ENCODE data around the gene CXXC4. TPM values are rescaled to one million over a fixed set of nuclear protein-coding genes. Genes with fewer than 3 reads are reported as not detected.
A peak's percentile ranks its signal among the peaks of the same experiment; 100 is the strongest.

CXXC4 gene
- polyA plus RNA-seq, 3 donors: not detected

DNA sequence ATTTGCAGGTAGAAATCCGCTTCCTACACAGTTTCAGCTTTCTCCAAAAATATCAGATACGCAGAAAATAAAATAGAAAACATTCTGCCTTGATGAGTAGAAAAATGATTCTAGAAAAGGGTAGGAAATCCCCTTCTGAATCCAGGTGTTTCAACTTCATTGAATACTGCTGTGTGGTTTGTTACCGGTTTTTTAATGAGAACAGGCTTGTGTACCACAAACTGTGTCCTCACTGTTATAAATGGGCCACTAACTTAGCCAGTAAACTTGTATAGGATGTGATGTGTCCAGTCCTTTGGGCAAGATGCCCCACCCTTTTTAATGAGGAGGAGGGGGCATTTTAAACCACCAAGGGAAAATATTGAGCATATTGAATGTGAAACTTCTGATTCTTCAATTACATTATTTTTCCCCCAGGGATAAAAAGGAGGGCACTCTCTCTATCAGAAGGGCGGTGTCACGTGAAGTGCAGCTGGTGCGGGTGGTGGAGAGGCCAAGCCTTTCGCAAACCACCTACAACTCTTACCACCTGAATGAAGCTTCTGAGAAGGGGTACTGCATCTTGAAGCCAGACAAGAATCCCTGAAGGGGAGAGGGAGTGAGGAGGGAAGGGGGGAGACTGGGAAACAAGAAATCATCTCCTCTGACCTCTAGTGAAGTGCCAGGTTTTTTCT lies 4.5 kb downstream of the CXXC4 start:
- intact Hi-C loops (cut with micrococcal nuclease): no loop called here
- peaks cover 0 to 3% of the 10 kb centered on the region in 2 donors for H3K4me1 ChIP-seq (ENCODE audit: control insufficient read depth in 1 of 2, insufficient read depth in 2 of 2, low read length in 2 of 2)
- H3K27me3 ChIP-seq (ENCODE audit: control insufficient read depth in 2 of 2, insufficient read depth in 2 of 2, low read length in 2 of 2): peaks cover 72 to 81% of the 10 kb centered on the region in 2 donors
- no CpG with 5 or more reads among the region's 7 CpGs for WGBS (ENCODE audit: insufficient coverage)
- no peak overlapping the region for H3K27ac Mint-ChIP-seq
- no peaks in the 10 kb centered on the region for H3K79me2 ChIP-seq (ENCODE audit: insufficient read depth, low read length)
- H3K27me3 Mint-ChIP-seq (ENCODE audit: low read depth in 3 of 3): peaks cover 67 to 74% (median 71%) of the 10 kb centered on the region in 3 donors
- peaks cover 0 to 36% of the 10 kb centered on the region in 2 donors for H3K9me3 ChIP-seq (replicated peaks in 1 of 2; ENCODE audit: control insufficient read depth in 1 of 2, insufficient read depth in 1 of 2, low read length in 2 of 2)
- H3K9me3 Mint-ChIP-seq: peaks cover 0 to 16% (median 6%) of the 10 kb centered on the region in 7 donors
- H3K4me3 ChIP-seq (replicated peaks in 1 of 3; ENCODE audit: low read depth in 2 of 3, low read length in 3 of 3): no peak overlapping the region
- DNase-seq: no peak
- TF ChIP-seq, protein P1, sequence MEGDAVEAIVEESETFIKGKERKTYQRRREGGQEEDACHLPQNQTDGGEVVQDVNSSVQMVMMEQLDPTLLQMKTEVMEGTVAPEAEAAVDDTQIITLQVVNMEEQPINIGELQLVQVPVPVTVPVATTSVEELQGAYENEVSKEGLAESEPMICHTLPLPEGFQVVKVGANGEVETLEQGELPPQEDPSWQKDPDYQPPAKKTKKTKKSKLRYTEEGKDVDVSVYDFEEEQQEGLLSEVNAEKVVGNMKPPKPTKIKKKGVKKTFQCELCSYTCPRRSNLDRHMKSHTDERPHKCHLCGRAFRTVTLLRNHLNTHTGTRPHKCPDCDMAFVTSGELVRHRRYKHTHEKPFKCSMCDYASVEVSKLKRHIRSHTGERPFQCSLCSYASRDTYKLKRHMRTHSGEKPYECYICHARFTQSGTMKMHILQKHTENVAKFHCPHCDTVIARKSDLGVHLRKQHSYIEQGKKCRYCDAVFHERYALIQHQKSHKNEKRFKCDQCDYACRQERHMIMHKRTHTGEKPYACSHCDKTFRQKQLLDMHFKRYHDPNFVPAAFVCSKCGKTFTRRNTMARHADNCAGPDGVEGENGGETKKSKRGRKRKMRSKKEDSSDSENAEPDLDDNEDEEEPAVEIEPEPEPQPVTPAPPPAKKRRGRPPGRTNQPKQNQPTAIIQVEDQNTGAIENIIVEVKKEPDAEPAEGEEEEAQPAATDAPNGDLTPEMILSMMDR (IDR thresholded peaks at IDR 0.05): no peak
- peak overlapping the region; percentile 68 to 75 for H3K4me3 Mint-ChIP-seq
- no peaks in the 10 kb centered on the region for H4K20me1 ChIP-seq (ENCODE audit: insufficient read depth, low read length)
- no peaks in the 10 kb centered on the region for H3K36me3 ChIP-seq (replicated peaks in 1 of 2; ENCODE audit: control insufficient read depth in 1 of 2, insufficient read depth in 2 of 2, low read length in 2 of 2)
- H3K4me1 Mint-ChIP-seq: peaks cover 17% of the 10 kb centered on the region
- peaks cover 0 to 1% of the 10 kb centered on the region in 2 donors for H3K36me3 Mint-ChIP-seq
- no peak overlapping the region for H3K9ac ChIP-seq (ENCODE audit: insufficient read depth, low read length, poor library complexity, severe bottlenecking)
- no peak overlapping the region for H3K27ac ChIP-seq (ENCODE audit: low read depth in 1 of 2, low read length in 2 of 2)
- H3K4me2 ChIP-seq (replicated peaks; ENCODE audit: extremely low read depth, low read length, poor library complexity, severe bottlenecking): no peak overlapping the region
- peak overlapping the region; percentile 24 for H2AFZ ChIP-seq (ENCODE audit: insufficient read depth, low read depth, low read length, poor library complexity, severe bottlenecking)

DNA sequence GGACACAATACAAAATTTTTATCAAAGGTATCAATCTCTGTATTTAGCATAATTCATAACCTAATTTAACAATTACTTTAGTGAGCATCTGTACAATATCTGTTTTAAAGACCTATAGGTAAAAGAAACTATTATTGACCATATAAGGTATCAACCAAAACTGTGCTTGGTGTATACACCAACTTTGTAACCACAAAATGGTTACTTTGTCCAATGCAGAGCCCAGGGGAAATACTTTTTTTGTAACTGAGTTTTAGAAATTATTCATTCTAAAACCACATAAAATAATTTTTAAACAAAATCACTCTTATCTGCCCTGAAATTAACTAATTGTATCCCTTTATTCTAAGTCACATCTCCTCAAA lies 5.0 kb downstream of the CXXC4 start:
- H3K27ac Mint-ChIP-seq: no peak overlapping the region
- no peak overlapping the region for H3K4me2 ChIP-seq (replicated peaks; ENCODE audit: extremely low read depth, low read length, poor library complexity, severe bottlenecking)
- H2AFZ ChIP-seq (ENCODE audit: insufficient read depth, low read depth, low read length, poor library complexity, severe bottlenecking): no peak overlapping the region
- peaks cover 0 to 34% of the 10 kb centered on the region in 2 donors for H3K9me3 ChIP-seq (replicated peaks in 1 of 2; ENCODE audit: control insufficient read depth in 1 of 2, insufficient read depth in 1 of 2, low read length in 2 of 2)
- no peak for DNase-seq
- no peaks in the 10 kb centered on the region for H3K36me3 ChIP-seq (replicated peaks in 1 of 2; ENCODE audit: control insufficient read depth in 1 of 2, insufficient read depth in 2 of 2, low read length in 2 of 2)
- peaks cover 15% of the 10 kb centered on the region for H3K4me1 Mint-ChIP-seq
- H3K27me3 Mint-ChIP-seq (ENCODE audit: low read depth in 3 of 3): peaks cover 62 to 69% (median 66%) of the 10 kb centered on the region in 3 donors
- intact Hi-C loops (cut with micrococcal nuclease): no loop called here
- H3K4me3 ChIP-seq (replicated peaks in 1 of 3; ENCODE audit: low read depth in 2 of 3, low read length in 3 of 3): no peak overlapping the region
- no peaks in the 10 kb centered on the region for H3K36me3 Mint-ChIP-seq
- no peaks in the 10 kb centered on the region for H4K20me1 ChIP-seq (ENCODE audit: insufficient read depth, low read length)
- TF ChIP-seq, protein P1 (IDR thresholded peaks at IDR 0.05): no peak
- H3K4me3 Mint-ChIP-seq: peak overlapping the region in 1 of 2 donors; percentile 47
- no peaks in the 10 kb centered on the region for H3K79me2 ChIP-seq (ENCODE audit: insufficient read depth, low read length)
- H3K27me3 ChIP-seq (ENCODE audit: control insufficient read depth in 2 of 2, insufficient read depth in 2 of 2, low read length in 2 of 2): peaks cover 67 to 76% of the 10 kb centered on the region in 2 donors
- no peak overlapping the region for H3K9ac ChIP-seq (ENCODE audit: insufficient read depth, low read length, poor library complexity, severe bottlenecking)
- H3K27ac ChIP-seq (ENCODE audit: low read depth in 1 of 2, low read length in 2 of 2): no peak overlapping the region
- H3K9me3 Mint-ChIP-seq: peaks cover 0 to 13% (median 5%) of the 10 kb centered on the region in 7 donors
- H3K4me1 ChIP-seq (ENCODE audit: control insufficient read depth in 1 of 2, insufficient read depth in 2 of 2, low read length in 2 of 2): peaks cover 0 to 3% of the 10 kb centered on the region in 2 donors

Data from CD14-positive monocyte (primary cell).